Measurements from ENCODE around the gene SLC2A13.

Gene SLC2A13

DNA sequence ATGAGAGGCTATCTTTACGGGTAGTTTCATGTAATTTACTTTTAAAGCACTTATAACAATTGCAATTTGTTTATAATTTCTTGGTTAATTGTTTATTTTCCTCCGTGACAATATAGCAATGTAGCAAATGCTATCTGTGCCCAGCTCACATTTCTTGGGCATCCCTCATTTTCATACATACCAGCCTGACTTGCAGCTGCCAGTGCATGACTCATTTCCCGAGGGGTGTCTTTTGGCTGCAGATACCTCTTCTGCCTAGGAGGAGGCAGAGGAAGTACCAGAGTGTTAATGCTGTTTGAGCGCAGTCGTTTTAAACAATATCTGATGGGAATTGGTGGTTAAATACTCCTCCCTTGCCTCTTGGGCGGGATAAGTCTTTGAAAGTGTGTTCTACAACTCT, 382.1 kb downstream of the SLC2A13 start:
- DNase-seq = no peak

- no peak for DNase-seq
Measured at GRCh38 chr12:39722504-39722903, 383.4 kb downstream of the SLC2A13 start.

- DNase-seq = no peak
Measured at GRCh38 chr12:39713552-39713951, 392.3 kb downstream of the SLC2A13 start.

- no peak for DNase-seq
Measured at GRCh38 chr12:39712334-39712733, 393.5 kb downstream of the SLC2A13 start.
